B cell (primary cell): ENCODE results near the gene CCL25.

Experiments used
- EZH2 ChIP-seq: IDR thresholded peaks from 2 replicates; pipeline ENCODE4 v1.6.1; 2012; ENCODE audit warnings: borderline replicate concordance, low read depth, mild to moderate bottlenecking, moderate library complexity, low read length; ENCODE audit not compliant: insufficient read depth, poor library complexity, severe bottlenecking
- TF ChIP-seq, protein P1 (sequence below): fragments of 200-600 bp; IDR thresholded peaks from one replicate; pipeline ENCODE4 v1.8.0; 2022; ENCODE audit warnings: antibody characterized with exemption, mild to moderate bottlenecking

DNA sequence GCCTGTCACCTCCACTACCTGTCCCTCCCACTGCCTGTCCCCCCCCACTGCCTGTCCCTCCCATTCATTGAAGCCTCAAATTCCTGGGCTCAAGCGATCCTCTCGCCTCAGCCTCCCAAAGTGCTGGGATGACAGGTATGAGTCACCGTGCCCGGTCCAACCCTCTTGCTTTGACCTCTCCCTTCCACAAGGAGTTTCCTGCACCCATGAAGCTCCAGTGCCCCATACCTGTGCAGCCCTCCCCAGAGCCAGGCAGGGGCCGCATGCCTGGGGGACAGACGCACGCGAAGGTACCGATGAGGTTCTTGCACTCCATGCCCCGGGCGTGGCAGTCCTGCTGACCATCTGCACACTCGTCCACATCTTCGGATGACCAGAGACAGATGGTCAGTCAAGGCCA is 34.3 kb downstream of the CCL25 start:
- TF ChIP-seq, protein P1, sequence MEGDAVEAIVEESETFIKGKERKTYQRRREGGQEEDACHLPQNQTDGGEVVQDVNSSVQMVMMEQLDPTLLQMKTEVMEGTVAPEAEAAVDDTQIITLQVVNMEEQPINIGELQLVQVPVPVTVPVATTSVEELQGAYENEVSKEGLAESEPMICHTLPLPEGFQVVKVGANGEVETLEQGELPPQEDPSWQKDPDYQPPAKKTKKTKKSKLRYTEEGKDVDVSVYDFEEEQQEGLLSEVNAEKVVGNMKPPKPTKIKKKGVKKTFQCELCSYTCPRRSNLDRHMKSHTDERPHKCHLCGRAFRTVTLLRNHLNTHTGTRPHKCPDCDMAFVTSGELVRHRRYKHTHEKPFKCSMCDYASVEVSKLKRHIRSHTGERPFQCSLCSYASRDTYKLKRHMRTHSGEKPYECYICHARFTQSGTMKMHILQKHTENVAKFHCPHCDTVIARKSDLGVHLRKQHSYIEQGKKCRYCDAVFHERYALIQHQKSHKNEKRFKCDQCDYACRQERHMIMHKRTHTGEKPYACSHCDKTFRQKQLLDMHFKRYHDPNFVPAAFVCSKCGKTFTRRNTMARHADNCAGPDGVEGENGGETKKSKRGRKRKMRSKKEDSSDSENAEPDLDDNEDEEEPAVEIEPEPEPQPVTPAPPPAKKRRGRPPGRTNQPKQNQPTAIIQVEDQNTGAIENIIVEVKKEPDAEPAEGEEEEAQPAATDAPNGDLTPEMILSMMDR: no peak
- no peak for TF ChIP-seq EZH2
